RPMI8226 (cell line): ENCODE measurements around the gene IBA57.

ENCODE experiments used
- DNase-seq: peaks from one replicate; pipeline ENCODE4 v3.0.0-alpha.2; 2015

The IBA57 gene

DNA sequence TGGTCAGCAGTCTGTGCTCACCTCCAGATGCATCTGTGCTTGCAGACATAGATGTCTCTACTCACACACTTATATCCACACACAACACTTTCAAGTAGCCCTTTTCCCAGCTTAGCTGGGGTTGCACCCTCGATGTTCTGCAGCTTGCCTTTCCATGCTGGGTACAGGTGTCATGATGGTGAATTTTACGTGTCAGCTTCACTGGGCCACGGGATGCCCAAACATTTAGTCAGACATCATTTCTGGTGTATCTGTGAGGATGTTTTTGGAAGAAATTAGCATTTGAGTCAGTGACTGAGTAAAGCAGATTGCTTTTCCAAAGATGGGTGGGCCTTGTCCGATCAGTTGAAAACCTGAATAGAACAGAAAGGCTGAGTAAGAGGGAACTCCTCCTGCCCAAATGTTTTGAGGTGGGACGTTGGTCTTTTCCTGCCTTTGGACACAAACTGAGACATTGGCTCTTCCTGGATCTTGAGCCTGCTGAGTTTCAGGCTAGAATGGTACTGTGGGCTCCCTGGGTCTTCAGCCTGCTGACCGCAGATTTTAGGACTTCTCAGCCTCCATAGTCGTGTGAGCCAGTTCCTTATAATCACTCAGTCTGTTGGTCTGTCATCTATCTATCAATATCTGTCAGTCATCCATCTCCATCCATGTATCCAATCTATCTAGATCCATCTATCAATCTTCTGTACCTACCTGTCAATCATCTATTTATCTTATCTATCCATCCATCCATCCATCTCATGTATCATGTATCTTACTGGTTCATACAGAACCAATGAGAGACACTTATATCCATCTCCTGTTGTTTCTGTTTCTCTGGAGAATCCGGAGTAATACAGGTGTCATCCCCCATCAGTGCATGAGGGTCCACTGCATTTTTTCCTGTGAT lies 29.6 kb downstream of the IBA57 start:
- DNase-seq = no peak

DNA sequence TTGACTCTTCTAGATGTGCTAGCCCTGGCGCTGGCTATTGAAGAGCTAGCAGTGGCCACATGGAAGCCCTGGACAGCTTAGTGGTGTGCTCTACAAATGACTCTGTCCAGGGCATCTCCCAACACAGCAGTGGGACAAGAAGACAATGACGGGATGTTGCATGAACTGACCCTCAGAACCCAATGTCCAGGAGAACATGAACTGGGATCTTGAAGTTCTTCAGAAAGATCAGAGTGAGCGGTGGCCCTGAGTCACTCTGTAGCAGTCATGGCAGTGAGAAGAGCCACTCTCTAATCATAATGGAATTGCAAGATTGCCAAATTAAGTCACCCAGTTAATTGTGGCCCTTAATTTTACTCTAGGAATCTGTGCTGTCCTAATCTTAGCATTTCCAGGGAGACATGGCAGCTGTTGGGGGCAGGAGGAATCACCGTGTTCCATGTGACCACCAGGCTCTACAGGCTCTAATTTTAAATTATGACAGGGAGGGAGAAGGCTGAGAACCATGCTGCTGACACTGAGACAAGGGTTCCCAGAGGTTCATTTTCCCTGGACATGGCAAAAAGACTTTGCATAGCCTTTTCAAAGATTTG lies 32.0 kb downstream of the IBA57 start:
- DNase-seq = no peak

DNA sequence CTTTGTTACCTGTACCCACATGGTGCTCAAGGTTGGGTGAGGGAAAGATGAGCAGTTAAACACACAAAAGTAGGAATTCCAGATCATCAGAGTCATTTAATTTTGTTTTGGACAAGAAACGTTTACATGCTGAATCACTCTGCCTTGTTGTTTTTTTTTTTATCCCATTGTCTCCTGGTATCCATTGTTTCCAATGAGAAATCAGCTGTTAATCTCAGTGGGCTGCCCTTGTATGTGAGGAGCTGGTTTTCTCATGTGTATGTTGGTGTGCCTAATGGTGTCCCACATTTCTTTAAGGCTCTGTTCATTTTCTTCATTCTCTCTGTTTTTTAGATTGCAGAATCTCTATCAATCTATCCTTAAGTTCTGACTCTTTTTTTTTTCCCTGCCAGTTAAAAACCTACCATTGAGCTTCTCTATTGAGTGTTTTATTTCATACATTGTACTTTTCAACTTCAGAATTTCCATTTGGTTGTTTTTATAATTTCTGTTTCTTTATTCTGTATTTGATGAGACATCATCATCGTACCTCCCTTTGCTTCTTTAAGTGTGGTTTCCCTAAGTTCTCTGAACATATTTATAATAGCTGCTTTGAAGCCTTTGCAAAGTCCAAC lies 33.5 kb downstream of the IBA57 start:
- no peak for DNase-seq

- DNase-seq = no peak
Measured at GRCh38 chr1:228204958-228205357, 39.4 kb downstream of the IBA57 start.

GRCh38 chr1:228205526-228206436 lies 40.2 kb downstream of the IBA57 start:
- no peak for DNase-seq

DNA sequence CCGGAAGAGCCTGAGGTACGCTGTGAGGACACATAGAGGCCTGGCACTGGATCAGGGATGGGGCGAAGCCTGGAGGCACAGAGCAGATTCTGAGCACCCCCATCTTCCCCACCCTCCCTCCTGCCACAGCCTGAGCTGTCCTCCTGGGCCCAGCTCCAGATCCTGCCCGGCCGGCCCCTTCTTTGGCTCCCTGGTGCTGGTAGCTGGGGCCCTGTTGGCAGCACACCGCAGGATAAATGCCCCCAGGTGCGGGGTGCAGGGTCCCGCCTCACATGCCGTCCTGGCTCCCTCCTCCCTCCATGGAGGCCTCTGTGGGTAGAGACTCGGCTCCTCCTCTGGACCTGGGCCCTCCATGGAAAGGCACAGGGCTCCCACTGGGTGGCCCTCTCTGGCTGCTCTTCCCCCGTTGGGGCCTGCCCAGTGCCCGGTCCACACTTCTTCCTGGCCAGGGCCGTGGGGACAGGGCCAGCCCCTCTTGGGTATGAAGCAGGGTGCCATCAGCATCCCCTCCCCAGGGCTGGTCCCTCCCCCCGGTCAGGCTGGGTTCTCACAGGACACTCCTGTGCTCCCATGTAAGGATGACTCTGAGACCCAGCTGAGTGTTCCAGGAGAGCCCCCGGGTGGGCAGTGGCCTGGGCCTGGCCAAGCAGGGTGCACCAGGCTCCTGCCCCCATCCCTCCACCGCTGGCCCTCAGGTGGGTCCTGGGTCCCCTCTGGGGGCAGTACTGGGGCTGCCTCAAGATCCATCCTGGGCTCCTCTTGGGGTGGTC lies 41.2 kb downstream of the IBA57 start:
- no peak for DNase-seq

GRCh38 chr1:228207381-228207810 lies 41.8 kb downstream of the IBA57 start:
- DNase-seq = no peak

DNA sequence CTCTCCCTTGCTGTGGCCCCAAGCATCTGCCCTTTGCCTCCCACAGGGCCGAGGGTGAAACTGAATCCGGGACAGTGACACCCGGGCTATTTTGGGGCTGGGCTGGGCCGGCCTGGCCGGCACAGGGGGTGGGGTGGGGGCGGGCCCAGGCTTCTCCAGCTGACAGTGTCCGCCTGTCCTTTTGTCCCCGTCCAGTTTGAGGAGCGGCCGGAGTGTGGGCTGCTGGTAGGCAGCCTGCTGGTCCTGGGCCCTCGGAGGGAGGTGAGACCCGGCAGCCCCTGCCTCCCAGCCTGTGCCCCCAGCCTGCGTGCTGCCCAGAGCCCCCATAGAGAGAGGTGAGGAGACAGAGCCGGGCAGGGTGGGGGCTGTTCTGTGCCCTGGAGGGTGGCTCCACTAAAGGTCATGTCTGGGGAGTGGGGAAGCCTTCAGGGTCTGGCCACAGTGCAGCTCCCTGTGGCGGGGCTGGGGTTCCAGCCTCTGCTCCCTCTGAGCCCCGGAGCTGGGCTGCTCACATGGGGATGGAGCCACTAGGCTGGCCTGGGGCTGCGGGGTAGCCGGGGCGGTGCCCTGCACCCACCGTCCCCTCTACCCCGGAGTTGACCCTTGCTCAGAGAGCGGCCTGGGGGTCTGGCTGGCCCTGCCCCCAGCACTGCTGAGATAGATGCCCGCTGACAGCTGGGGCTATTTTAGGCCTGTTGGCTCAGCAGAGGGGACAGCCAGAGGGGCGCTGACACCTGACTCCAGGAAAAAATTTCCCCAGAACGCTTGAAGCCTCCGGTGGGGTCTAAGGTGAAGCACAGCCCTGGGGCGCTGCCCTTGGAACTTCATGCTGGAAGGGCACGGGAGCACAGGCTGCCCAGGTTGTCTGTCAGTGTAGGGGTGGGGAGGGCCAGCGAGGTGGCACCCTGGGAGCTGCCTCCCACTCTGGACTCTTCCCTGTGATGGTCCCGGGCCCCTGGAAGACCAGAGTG lies 42.5 kb downstream of the IBA57 start, which contains the start of gene OBSCN:
Gene OBSCN, plus strand, starts transcription at position 194 of the 971 bp plus-strand sequence. CDS start 3,740 bp downstream, outside the sequence.
- no peak for DNase-seq

DNA sequence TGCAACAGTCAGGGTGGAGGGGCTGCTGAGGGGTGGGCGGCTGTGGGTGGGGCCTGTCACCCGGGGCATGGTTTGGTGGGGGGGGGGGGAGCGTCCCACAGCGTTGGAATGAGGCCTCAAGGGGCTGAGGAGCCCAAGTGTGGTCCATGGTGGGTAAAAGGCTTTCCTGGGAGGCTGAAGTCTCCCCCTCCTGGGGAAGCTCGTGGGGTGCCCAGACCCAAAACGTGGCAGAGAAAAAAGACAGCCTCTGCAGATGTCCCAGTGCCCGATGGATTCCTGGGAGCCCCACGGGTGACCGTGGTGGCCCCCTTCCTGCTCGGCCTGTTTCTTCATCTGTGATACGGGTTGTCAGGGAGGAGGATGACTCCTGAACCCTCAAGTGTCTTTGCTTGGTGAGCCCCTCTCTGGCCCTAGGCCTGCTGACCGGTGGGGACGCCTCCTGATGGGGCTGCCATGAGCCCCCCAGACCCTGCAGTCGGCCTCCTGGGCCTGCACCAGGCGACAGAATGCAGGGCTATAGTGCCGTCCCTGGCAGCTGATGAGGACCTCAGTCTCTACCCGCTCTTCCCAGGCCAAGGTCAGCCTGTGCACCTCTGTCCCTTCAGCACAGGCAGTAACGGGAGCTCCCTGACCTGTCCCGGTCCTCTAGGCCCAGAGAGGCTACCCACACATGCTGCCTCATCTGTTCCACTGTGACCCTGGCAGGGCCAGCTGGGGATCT lies 43.4 kb downstream of the IBA57 start:
- DNase-seq = no peak

DNA sequence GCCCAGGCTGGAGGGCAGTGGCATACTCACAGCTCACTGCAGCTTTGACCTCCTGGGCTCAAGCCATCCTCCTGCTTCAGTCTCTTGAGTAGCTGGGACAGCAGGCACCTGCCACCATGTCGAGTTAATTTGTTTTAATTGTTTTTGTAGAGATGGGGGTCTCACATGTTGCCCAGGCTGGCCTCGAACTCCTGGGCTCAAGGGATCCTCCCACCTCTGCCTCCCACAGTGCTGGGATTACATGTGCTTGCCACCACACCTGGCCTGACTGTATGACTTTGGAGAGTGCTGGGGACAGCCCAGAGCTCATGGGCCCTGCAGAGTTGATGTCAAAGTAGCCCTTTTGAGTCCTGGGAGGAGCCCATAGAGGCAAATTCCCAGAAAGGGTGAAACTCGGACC lies 44.1 kb downstream of the IBA57 start:
- DNase-seq = no peak

GRCh38 chr1:228210076-228210651 lies 44.6 kb downstream of the IBA57 start:
- no peak for DNase-seq

- DNase-seq = no peak
Measured at GRCh38 chr1:228210712-228211530, 45.3 kb downstream of the IBA57 start.

DNA sequence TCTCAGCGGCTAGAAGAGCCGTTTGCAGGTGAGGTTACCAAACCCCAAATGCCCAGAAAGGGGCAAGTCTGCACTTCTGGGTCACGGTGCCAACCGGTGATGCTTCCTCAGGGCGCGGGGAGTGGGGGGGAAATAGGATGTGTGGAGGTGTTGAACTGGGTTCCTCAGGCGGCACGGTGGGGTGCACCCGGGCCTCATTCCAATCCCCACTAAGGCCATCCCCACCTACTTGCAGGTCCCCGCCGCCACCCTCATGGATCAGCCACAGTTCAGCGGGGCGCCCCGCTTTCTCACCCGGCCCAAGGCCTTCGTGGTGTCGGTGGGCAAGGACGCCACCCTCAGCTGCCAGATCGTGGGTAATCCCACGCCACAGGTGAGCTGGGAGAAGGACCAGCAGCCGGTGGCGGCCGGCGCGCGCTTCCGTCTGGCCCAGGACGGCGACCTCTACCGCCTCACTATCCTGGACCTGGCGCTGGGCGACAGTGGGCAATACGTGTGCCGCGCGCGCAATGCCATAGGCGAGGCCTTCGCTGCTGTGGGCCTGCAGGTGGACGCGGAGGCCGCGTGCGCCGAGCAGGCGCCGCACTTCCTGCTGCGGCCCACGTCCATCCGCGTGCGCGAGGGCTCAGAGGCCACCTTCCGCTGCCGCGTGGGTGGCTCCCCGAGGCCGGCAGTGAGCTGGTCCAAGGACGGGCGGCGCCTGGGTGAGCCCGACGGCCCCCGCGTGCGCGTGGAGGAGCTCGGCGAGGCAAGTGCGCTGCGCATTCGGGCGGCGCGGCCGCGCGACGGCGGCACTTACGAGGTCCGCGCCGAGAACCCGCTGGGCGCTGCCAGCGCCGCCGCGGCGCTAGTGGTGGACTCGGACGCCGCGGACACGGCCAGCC lies 46.2 kb downstream of the IBA57 start:
- DNase-seq = no peak

GRCh38 chr1:228212415-228212965 lies 46.9 kb downstream of the IBA57 start:
- no peak for DNase-seq

DNA sequence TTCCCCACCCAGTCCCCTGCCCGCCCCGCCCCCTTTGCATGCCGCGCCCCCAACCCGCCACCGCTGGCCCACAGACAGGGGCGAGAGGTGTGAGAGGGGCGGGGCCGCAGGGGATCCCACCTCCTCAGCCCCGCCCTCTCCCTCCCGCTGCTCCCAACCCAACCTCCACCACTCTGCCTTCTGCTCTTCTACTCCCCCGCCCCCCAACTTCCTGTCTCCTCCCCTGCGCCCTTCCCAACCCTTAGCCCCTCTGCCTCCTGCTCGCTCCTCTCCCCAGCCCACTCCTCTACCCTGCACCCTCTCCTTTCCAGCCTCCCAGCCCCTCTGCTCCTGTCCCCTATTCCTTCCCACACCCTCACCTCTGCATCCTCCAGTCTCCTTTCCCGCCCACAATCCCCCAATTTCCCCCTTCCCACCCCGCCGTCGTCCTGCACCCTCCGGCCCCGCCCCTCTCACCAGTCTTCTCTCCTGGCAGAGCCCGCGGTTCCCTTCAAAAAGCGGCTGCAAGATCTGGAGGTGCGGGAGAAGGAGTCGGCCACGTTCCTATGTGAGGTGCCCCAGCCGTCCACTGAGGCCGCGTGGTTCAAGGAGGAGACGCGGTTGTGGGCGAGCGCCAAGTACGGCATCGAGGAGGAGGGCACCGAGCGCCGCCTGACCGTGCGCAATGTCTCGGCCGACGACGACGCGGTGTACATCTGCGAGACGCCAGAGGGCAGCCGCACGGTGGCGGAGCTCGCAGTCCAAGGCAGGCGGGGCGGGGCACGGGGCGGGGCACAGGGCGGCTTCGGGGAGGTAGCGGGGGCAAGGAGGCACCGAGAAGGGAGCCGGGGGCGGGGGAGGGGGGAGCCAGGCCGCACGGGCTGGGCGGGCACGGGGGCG lies 47.6 kb downstream of the IBA57 start:
- peak; percentile 93 for DNase-seq
